SK-N-SH treated with all-trans-retinoic acid at 6 μM for 48 hours (cell line): ENCODE results near the gene GLT6D1.

ENCODE experiments used
- ISL1 ChIP-seq: fragments of 250-450 bp; sonication (Bioruptor Pico); IDR thresholded peaks from 2 replicates; pipeline ENCODE4 v2.1.2; 2022; ENCODE audit warnings: mild to moderate bottlenecking, moderate library complexity
- PATZ1 ChIP-seq: fragments of 250-450 bp; sonication (Bioruptor Pico); IDR thresholded peaks from 2 replicates; pipeline ENCODE4 v1.8.0; 2020; ENCODE audit warnings: mild to moderate bottlenecking, moderate library complexity, borderline replicate concordance
- RARB ChIP-seq: fragments of 250-450 bp; sonication (Bioruptor Pico); IDR thresholded peaks from 2 replicates; pipeline ENCODE4 v1.8.0; 2021; ENCODE audit warnings: mild to moderate bottlenecking, moderate library complexity
- SNAI2 ChIP-seq: fragments of 250-450 bp; sonication (Bioruptor Pico); IDR thresholded peaks from 2 replicates; pipeline ENCODE4 v1.5.0; 2020; ENCODE audit warnings: mild to moderate bottlenecking, moderate library complexity

GRCh38 chr9:135582966-135583687, 56.2 kb downstream of the GLT6D1 start:
- TF ChIP-seq ISL1 (CRISPR knock-in tag) (no peak), SNAI2 (no peak), PATZ1 (no peak), RARB (no peak)
